NT2/D1 (cell line): ENCODE data around the gene ASNSD1.

ENCODE experiments used
- SUZ12 ChIP-seq: IDR thresholded peaks from 2 replicates; pipeline ENCODE4 v1.6.1; 2011; ENCODE audit not compliant: insufficient read length, insufficient read depth; ENCODE audit errors: extremely low read depth
- YY1 ChIP-seq: IDR thresholded peaks from 2 replicates; pipeline ENCODE4 v1.6.1; 2011; ENCODE audit not compliant: insufficient read length, insufficient read depth
- ZNF274 ChIP-seq: IDR thresholded peaks from 2 replicates; pipeline ENCODE4 v1.6.1; 2011; ENCODE audit warnings: mild to moderate bottlenecking, low read depth, low read length

DNA sequence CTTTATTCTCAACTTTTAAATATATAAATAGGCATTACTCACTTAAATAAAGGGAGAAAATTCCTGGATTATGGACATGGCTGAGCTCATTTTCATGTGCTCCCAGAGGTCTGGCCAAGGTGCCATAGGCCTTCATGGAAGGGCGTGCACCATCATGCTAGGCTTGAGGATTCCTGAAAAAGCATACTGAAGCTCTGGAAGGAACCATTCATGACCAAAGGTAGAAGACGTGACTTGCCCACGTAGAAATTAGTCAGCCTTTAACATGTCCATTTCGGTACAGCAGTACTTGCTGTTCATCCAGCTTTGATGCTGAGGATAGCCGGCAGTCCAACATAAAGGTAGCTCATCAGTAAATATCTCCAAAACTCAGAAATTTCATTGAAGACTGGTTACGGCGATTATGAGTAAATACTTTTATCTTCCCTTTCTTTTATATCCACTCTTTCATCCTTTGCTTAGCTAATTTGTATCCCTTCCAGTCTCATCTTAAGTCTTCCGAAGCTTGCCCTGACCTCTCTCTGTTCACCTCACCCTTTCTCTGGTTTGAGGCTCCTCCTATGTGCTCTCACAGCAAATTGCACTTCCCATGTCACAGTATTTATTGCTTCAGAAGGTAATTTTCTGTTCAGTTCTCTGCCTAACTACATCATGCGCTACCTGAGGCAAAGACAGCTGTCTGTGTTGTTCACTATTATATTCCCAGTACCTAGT, 32.3 kb upstream of the ASNSD1 start:
- TF ChIP-seq SUZ12 (no peak), YY1 (no peak), ZNF274 (no peak)
